HepG2 (cell line): ENCODE data around the gene ZMYND8. TPM values are rescaled to one million over a fixed set of nuclear protein-coding genes. Genes with fewer than 3 reads are reported as not detected.

ENCODE experiments used
- AGO1 ChIP-seq: fragments of 200-400 bp; formaldehyde crosslinking; IDR thresholded peaks from 2 replicates; pipeline ENCODE4 v1.6.1; 2017; ENCODE audit warnings: mild to moderate bottlenecking, low read depth, low read length, moderate library complexity; ENCODE audit not compliant: poor library complexity, severe bottlenecking
- ASH2L ChIP-seq: fragments of 300-600, 200-600 bp; sonication (generic); IDR thresholded peaks from 2 replicates; pipeline ENCODE4 v1.7.0; 2017; ENCODE audit warnings: low read depth, mild to moderate bottlenecking, moderate library complexity, mixed read lengths, low read length; ENCODE audit not compliant: insufficient read length
- IRF2 ChIP-seq: IDR thresholded peaks from 2 replicates; pipeline ENCODE4 v1.6.1; 2018; ENCODE audit warnings: missing genetic modification reagents, missing compliant biosample characterization
- KLF11 ChIP-seq: IDR thresholded peaks from 2 replicates; pipeline ENCODE4 v1.6.1; 2016; ENCODE audit warnings: missing compliant biosample characterization
- NCOA1 ChIP-seq: sonication (generic); formaldehyde crosslinking; IDR thresholded peaks from 2 replicates; pipeline ENCODE4 v1.9.0; 2021; ENCODE audit warnings: missing genetic modification reagents
- NFYC ChIP-seq: IDR thresholded peaks from 2 replicates; pipeline ENCODE4 v1.6.1; 2016; ENCODE audit warnings: missing genetic modification reagents, missing compliant biosample characterization
- NRL ChIP-seq: sonication (generic); formaldehyde crosslinking; IDR thresholded peaks from 2 replicates; pipeline ENCODE4 v1.5.0; 2020; ENCODE audit warnings: missing genetic modification reagents, mild to moderate bottlenecking, moderate library complexity, borderline replicate concordance
- RARG ChIP-seq: sonication (generic); formaldehyde crosslinking; IDR thresholded peaks from 2 replicates; pipeline ENCODE4 v1.4.0; 2020; ENCODE audit warnings: low read depth, mild to moderate bottlenecking, missing genetic modification reagents
- REXO4 ChIP-seq: sonication (generic); formaldehyde crosslinking; IDR thresholded peaks from 2 replicates; pipeline ENCODE4 v1.8.0; 2022; ENCODE audit warnings: missing genetic modification reagents, mild to moderate bottlenecking, borderline replicate concordance
- RFX5 ChIP-seq: IDR thresholded peaks from 2 replicates; pipeline ENCODE4 v1.6.1; 2011; ENCODE audit warnings: low read depth, low read length, improper control_type of control experiment
- RXRA ChIP-seq: sonication (generic); formaldehyde crosslinking; IDR thresholded peaks from 2 replicates; pipeline ENCODE4 v1.5.1; 2020; ENCODE audit warnings: missing genetic modification reagents
- SNRNP70 ChIP-seq: fragments of 200-400 bp; formaldehyde crosslinking; IDR thresholded peaks from 2 replicates; pipeline ENCODE4 v1.6.1; 2017; ENCODE audit warnings: mild to moderate bottlenecking, low read depth, low read length, moderate library complexity
- ZC3H13 ChIP-seq: sonication (generic); formaldehyde crosslinking; IDR thresholded peaks from 2 replicates; pipeline ENCODE4 v1.8.1; 2023; ENCODE audit warnings: mild to moderate bottlenecking, missing genetic modification reagents, moderate library complexity
- ZNF569 ChIP-seq: sonication (generic); formaldehyde crosslinking; IDR thresholded peaks from 2 replicates; pipeline ENCODE4 v1.5.0; 2020; ENCODE audit warnings: mild to moderate bottlenecking, missing genetic modification reagents, moderate library complexity, borderline replicate concordance
- ZNF7 ChIP-seq: IDR thresholded peaks from 2 replicates; pipeline ENCODE4 v1.6.1; 2016; ENCODE audit warnings: missing biosample characterization, missing genetic modification reagents
- polyA plus RNA-seq, 8 experiments: library from polyadenylated mRNA; depleted of rRNA in 3 of 8; stranded (reverse) in 7 of 8; unstranded in 1 of 8; fragments of >200 nt; fragmentation: Illumina TruSeq in 4 of 8; extraction: Trizol in 4 of 8; gene quantifications; 2 replicates each; pipeline versions ENCODE4 v1.2.1 to v1.2.3, GENCODE V29; 2011 to 2016; ENCODE audit warnings: low read depth in 4 of 8, missing spikeins in 1 of 8, mixed read lengths in 1 of 8; ENCODE audit not compliant: insufficient read depth in 1 of 8
- total RNA-seq, 5 experiments: library from RNA; depleted of rRNA; stranded (reverse); fragments of >200 nt; fragmentation: Illumina TruSeq; extraction: Trizol; gene quantifications; 2 replicates each; pipeline ENCODE4 v1.2.3, GENCODE V29; 2016; ENCODE audit warnings: low read depth in 1 of 5
- TF ChIP-seq, protein P1 (sequence below): sonication (generic); formaldehyde crosslinking; IDR thresholded peaks from 2 replicates; pipeline ENCODE4 v1.5.1; 2020; ENCODE audit warnings: mild to moderate bottlenecking, moderate library complexity, missing genetic modification reagents
- TF ChIP-seq, protein P2 (sequence below): sonication (generic); formaldehyde crosslinking; conservative IDR thresholded peaks from 2 replicates; pipeline ENCODE4 v1.8.0; 2022; ENCODE audit warnings: low read depth, missing genetic modification reagents
- TF ChIP-seq, protein P3 (sequence below): IDR thresholded peaks from 2 replicates; pipeline ENCODE4 v1.6.1; 2016
- TF ChIP-seq, protein P4 (sequence below): sonication (generic); formaldehyde crosslinking; IDR thresholded peaks from 2 replicates; pipeline ENCODE4 v1.4.0; 2020; ENCODE audit warnings: missing genetic modification reagents, low read depth, mild to moderate bottlenecking, borderline replicate concordance
- TF ChIP-seq, protein P5 (sequence below): sonication (generic); formaldehyde crosslinking; IDR thresholded peaks from 2 replicates; pipeline ENCODE4 v1.8.0; 2023; ENCODE audit warnings: mild to moderate bottlenecking, missing genetic modification reagents
- TF ChIP-seq, protein P6 (sequence below): sonication (generic); formaldehyde crosslinking; IDR thresholded peaks from 2 replicates; pipeline ENCODE4 v1.4.0; 2020; ENCODE audit warnings: missing genetic modification reagents

ZMYND8 gene
- total and polyA plus RNA-seq, 2 of the 13 experiments (the other 11 are each of a cell fraction or from before 2014, with no cell fraction given), result 53.9 to 84.7 TPM

DNA sequence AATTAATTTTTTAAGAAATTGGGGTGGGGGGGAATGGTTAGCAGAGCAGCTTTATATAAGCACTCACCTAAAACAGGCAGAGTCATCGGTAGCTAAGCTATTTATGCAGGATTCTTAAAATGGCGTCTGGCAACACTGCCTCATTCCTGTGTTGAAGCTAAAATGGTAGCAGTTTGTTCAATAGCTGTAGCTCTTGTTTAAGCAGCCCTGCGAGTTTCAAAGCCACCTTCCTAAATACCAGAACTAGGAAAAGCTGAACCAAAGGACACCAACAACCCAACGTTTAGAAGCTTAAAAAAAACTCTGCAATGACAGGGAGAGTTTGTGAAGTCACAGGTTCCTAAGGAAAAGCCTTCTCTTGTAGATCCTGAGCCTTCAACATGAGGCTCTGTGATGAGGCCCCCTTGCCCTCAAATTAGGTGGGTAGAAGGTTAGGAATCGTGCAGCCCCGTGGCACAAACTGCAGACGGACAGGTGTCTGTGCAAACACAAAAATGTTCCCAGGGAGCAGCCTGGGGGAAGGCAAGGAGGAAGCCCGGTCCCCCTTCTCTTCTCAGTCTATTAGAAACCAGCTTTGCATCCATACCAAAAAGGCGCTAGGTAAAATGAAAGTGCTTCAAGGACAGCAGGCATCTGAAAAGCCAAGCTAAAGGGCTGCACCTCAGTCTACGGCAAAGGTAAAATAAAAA lies 4.7 kb downstream of the ZMYND8 start (continued):
- TF ChIP-seq, protein P1, sequence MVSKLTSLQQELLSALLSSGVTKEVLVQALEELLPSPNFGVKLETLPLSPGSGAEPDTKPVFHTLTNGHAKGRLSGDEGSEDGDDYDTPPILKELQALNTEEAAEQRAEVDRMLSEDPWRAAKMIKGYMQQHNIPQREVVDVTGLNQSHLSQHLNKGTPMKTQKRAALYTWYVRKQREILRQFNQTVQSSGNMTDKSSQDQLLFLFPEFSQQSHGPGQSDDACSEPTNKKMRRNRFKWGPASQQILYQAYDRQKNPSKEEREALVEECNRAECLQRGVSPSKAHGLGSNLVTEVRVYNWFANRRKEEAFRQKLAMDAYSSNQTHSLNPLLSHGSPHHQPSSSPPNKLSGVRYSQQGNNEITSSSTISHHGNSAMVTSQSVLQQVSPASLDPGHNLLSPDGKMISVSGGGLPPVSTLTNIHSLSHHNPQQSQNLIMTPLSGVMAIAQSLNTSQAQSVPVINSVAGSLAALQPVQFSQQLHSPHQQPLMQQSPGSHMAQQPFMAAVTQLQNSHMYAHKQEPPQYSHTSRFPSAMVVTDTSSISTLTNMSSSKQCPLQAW, result 0 out of 2 replicates have a peak, but pooled peaks have one; percentile 12
- no peak for TF ChIP-seq ZNF7 (CRISPR knock-in tag)
- no peak for TF ChIP-seq ASH2L
- TF ChIP-seq, protein P2, sequence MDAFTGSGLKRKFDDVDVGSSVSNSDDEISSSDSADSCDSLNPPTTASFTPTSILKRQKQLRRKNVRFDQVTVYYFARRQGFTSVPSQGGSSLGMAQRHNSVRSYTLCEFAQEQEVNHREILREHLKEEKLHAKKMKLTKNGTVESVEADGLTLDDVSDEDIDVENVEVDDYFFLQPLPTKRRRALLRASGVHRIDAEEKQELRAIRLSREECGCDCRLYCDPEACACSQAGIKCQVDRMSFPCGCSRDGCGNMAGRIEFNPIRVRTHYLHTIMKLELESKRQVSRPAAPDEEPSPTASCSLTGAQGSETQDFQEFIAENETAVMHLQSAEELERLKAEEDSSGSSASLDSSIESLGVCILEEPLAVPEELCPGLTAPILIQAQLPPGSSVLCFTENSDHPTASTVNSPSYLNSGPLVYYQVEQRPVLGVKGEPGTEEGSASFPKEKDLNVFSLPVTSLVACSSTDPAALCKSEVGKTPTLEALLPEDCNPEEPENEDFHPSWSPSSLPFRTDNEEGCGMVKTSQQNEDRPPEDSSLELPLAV (CRISPR knock-in tag), result no peak
- TF ChIP-seq RFX5, result peak; percentile 94
- TF ChIP-seq, protein P3, sequence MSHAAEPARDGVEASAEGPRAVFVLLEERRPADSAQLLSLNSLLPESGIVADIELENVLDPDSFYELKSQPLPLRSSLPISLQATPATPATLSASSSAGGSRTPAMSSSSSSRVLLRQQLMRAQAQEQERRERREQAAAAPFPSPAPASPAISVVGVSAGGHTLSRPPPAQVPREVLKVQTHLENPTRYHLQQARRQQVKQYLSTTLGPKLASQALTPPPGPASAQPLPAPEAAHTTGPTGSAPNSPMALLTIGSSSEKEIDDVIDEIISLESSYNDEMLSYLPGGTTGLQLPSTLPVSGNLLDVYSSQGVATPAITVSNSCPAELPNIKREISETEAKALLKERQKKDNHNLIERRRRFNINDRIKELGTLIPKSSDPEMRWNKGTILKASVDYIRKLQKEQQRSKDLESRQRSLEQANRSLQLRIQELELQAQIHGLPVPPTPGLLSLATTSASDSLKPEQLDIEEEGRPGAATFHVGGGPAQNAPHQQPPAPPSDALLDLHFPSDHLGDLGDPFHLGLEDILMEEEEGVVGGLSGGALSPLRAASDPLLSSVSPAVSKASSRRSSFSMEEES (CRISPR knock-in tag), result no peak
- TF ChIP-seq NFYC (CRISPR knock-in tag), result no peak
- TF ChIP-seq, protein P4, sequence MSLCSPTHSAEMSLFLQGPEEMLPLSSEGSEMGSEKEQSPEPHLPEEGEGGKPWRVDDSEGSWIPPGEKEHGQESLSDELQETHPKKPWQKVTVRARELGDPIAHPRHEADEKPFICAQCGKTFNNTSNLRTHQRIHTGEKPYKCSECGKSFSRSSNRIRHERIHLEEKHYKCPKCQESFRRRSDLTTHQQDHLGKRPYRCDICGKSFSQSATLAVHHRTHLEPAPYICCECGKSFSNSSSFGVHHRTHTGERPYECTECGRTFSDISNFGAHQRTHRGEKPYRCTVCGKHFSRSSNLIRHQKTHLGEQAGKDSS, result no peak
- no peak for TF ChIP-seq NRL (CRISPR knock-in tag)
- no peak for TF ChIP-seq NCOA1
- TF ChIP-seq RARG (CRISPR knock-in tag), result 0 out of 2 replicates have a peak, but pooled peaks have one; percentile 36
- TF ChIP-seq, protein P5, sequence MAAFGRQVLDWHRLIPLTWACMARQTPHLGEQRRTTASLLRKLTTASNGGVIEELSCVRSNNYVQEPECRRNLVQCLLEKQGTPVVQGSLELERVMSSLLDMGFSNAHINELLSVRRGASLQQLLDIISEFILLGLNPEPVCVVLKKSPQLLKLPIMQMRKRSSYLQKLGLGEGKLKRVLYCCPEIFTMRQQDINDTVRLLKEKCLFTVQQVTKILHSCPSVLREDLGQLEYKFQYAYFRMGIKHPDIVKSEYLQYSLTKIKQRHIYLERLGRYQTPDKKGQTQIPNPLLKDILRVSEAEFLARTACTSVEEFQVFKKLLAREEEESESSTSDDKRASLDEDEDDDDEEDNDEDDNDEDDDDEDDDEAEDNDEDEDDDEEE (CRISPR knock-in tag), result no peak
- no peak for TF ChIP-seq KLF11
- no peak for TF ChIP-seq ZNF569
- no peak for TF ChIP-seq IRF2
- TF ChIP-seq, protein P6, sequence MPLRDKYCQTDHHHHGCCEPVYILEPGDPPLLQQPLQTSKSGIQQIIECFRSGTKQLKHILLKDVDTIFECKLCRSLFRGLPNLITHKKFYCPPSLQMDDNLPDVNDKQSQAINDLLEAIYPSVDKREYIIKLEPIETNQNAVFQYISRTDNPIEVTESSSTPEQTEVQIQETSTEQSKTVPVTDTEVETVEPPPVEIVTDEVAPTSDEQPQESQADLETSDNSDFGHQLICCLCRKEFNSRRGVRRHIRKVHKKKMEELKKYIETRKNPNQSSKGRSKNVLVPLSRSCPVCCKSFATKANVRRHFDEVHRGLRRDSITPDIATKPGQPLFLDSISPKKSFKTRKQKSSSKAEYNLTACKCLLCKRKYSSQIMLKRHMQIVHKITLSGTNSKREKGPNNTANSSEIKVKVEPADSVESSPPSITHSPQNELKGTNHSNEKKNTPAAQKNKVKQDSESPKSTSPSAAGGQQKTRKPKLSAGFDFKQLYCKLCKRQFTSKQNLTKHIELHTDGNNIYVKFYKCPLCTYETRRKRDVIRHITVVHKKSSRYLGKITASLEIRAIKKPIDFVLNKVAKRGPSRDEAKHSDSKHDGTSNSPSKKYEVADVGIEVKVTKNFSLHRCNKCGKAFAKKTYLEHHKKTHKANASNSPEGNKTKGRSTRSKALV, result no peak
- no peak for TF ChIP-seq RXRA (CRISPR knock-in tag)
- no peak for TF ChIP-seq AGO1
- no peak for TF ChIP-seq REXO4 (CRISPR knock-in tag)
- no peak for TF ChIP-seq ZC3H13 (CRISPR knock-in tag)
- TF ChIP-seq SNRNP70, result no peak
